ENCODE results near the gene LAD1.

The LAD1 gene

GRCh38 chr1:201353186-201353940 is 45.8 kb downstream of the LAD1 start:
- TF ChIP-seq POLR2A (IDR thresholded peaks at IDR 0.05; ENCODE audit: low read depth, low read length) (no peak), POLR2AphosphoS5 (IDR thresholded peaks at IDR 0.05; ENCODE audit: low read depth, low read length) (no peak), TAF1 (IDR thresholded peaks at IDR 0.05; ENCODE audit: borderline replicate concordance, low read depth, low read length) (no peak)
- FAIRE-seq = no peak

GRCh38 chr1:201351617-201352016 is 47.5 kb downstream of the LAD1 start:
- no peak for FAIRE-seq
- no peak for TF ChIP-seq POLR2AphosphoS5 (IDR thresholded peaks at IDR 0.05; ENCODE audit: low read depth, low read length)
- TF ChIP-seq POLR2A (IDR thresholded peaks at IDR 0.05; ENCODE audit: low read depth, low read length) = no peak
- no peak for TF ChIP-seq TAF1 (IDR thresholded peaks at IDR 0.05; ENCODE audit: borderline replicate concordance, low read depth, low read length)
- no peak for DNase-seq (ENCODE audit: insufficient read length)

More at GRCh38 chr1:201353186-201353940, 45.8 kb downstream of the LAD1 start:
- no peak for DNase-seq (ENCODE audit: insufficient read length)

- DNase-seq (ENCODE audit: insufficient read length) = no peak
- FAIRE-seq = no peak
- TF ChIP-seq POLR2A (IDR thresholded peaks at IDR 0.05; ENCODE audit: low read depth, low read length) (no peak), POLR2AphosphoS5 (IDR thresholded peaks at IDR 0.05; ENCODE audit: low read depth, low read length) (no peak), TAF1 (IDR thresholded peaks at IDR 0.05; ENCODE audit: borderline replicate concordance, low read depth, low read length) (no peak)
Observed at GRCh38 chr1:201350884-201351283, 48.2 kb downstream of the LAD1 start.

GRCh38 chr1:201350361-201350725 is 48.8 kb downstream of the LAD1 start:
- no peak for TF ChIP-seq TAF1 (IDR thresholded peaks at IDR 0.05; ENCODE audit: borderline replicate concordance, low read depth, low read length)
- TF ChIP-seq POLR2A (IDR thresholded peaks at IDR 0.05; ENCODE audit: low read depth, low read length) = no peak
- no peak for TF ChIP-seq POLR2AphosphoS5 (IDR thresholded peaks at IDR 0.05; ENCODE audit: low read depth, low read length)
- DNase-seq (ENCODE audit: insufficient read length) = no peak
- FAIRE-seq = no peak

- FAIRE-seq (no peak), DNase-seq (ENCODE audit: insufficient read length) (no peak)
- TF ChIP-seq POLR2A (IDR thresholded peaks at IDR 0.05; ENCODE audit: low read depth, low read length) (no peak), POLR2AphosphoS5 (IDR thresholded peaks at IDR 0.05; ENCODE audit: low read depth, low read length) (no peak), TAF1 (IDR thresholded peaks at IDR 0.05; ENCODE audit: borderline replicate concordance, low read depth, low read length) (no peak)
Observed at GRCh38 chr1:201349092-201349491, 50.0 kb downstream of the LAD1 start.

GRCh38 chr1:201348211-201348566 is 50.9 kb downstream of the LAD1 start:
- FAIRE-seq = no peak
- peak; percentile 50 for DNase-seq (ENCODE audit: insufficient read length)
- TF ChIP-seq TAF1 (IDR thresholded peaks at IDR 0.05; ENCODE audit: borderline replicate concordance, low read depth, low read length) = no peak
- TF ChIP-seq POLR2A (IDR thresholded peaks at IDR 0.05; ENCODE audit: low read depth, low read length) = no peak
- no peak for TF ChIP-seq POLR2AphosphoS5 (IDR thresholded peaks at IDR 0.05; ENCODE audit: low read depth, low read length)

- TF ChIP-seq POLR2AphosphoS5 (IDR thresholded peaks at IDR 0.05; ENCODE audit: low read depth, low read length) (no peak), TAF1 (IDR thresholded peaks at IDR 0.05; ENCODE audit: borderline replicate concordance, low read depth, low read length) (no peak), POLR2A (IDR thresholded peaks at IDR 0.05; ENCODE audit: low read depth, low read length) (no peak)
- DNase-seq (ENCODE audit: insufficient read length) (no peak), FAIRE-seq (no peak)
Observed at GRCh38 chr1:201347498-201348210, 51.5 kb downstream of the LAD1 start.

- FAIRE-seq (no peak), DNase-seq (ENCODE audit: insufficient read length) (no peak)
- TF ChIP-seq POLR2A (IDR thresholded peaks at IDR 0.05; ENCODE audit: low read depth, low read length) = no peak
- TF ChIP-seq POLR2AphosphoS5 (IDR thresholded peaks at IDR 0.05; ENCODE audit: low read depth, low read length) = no peak
- TF ChIP-seq TAF1 (IDR thresholded peaks at IDR 0.05; ENCODE audit: borderline replicate concordance, low read depth, low read length) = no peak
Observed at GRCh38 chr1:201346987-201347386, 52.1 kb downstream of the LAD1 start.

GRCh38 chr1:201346337-201346939 is 52.7 kb downstream of the LAD1 start:
- FAIRE-seq (no peak), DNase-seq (ENCODE audit: insufficient read length) (no peak)
- TF ChIP-seq TAF1 (IDR thresholded peaks at IDR 0.05; ENCODE audit: borderline replicate concordance, low read depth, low read length) (no peak), POLR2AphosphoS5 (IDR thresholded peaks at IDR 0.05; ENCODE audit: low read depth, low read length) (no peak), POLR2A (IDR thresholded peaks at IDR 0.05; ENCODE audit: low read depth, low read length) (no peak)

- FAIRE-seq (no peak), DNase-seq (ENCODE audit: insufficient read length) (no peak)
- TF ChIP-seq POLR2AphosphoS5 (IDR thresholded peaks at IDR 0.05; ENCODE audit: low read depth, low read length) = no peak
- TF ChIP-seq POLR2A (IDR thresholded peaks at IDR 0.05; ENCODE audit: low read depth, low read length) = no peak
- TF ChIP-seq TAF1 (IDR thresholded peaks at IDR 0.05; ENCODE audit: borderline replicate concordance, low read depth, low read length) = no peak
Observed at GRCh38 chr1:201345081-201345355, 54.1 kb downstream of the LAD1 start.

- TF ChIP-seq POLR2AphosphoS5 (IDR thresholded peaks at IDR 0.05; ENCODE audit: low read depth, low read length) (no peak), TAF1 (IDR thresholded peaks at IDR 0.05; ENCODE audit: borderline replicate concordance, low read depth, low read length) (no peak), POLR2A (IDR thresholded peaks at IDR 0.05; ENCODE audit: low read depth, low read length) (no peak)
- FAIRE-seq (no peak), DNase-seq (ENCODE audit: insufficient read length) (no peak)
Observed at GRCh38 chr1:201344206-201345080, 54.7 kb downstream of the LAD1 start.
